Mesenchymal stem cell (in vitro differentiated cells and primary cell): ENCODE results near the gene FUZ.

Source experiments
- DNase-seq: peaks from one replicate; pipeline ENCODE4 v3.0.0-alpha.2; 2013
- H2AFZ ChIP-seq: one replicate; pipeline ENCODE4 v1.6.1; 2013; ENCODE audit warnings: low read depth, mild to moderate bottlenecking, control low read depth, inconsistent platforms, low read length, moderate library complexity
- H2AK5ac ChIP-seq: 2 replicates; pipeline ENCODE4 v1.6.1; 2013; ENCODE audit warnings: low read length, moderate library complexity, mild to moderate bottlenecking, inconsistent platforms; ENCODE audit not compliant: severe bottlenecking
- H2BK120ac ChIP-seq: one replicate; pipeline ENCODE4 v1.6.1; 2013; ENCODE audit warnings: low read depth, mild to moderate bottlenecking, inconsistent platforms, low read length, moderate library complexity
- H2BK12ac ChIP-seq, 2 experiments: one replicate each; pipeline ENCODE4 v1.6.1; 2013; ENCODE audit warnings: inconsistent platforms in 2 of 2, low read length in 2 of 2, mild to moderate bottlenecking in 2 of 2, moderate library complexity in 2 of 2, control low read depth in 1 of 2
- H2BK15ac ChIP-seq: one replicate; pipeline ENCODE4 v1.6.1; 2013; ENCODE audit warnings: mild to moderate bottlenecking, low read depth, inconsistent platforms; ENCODE audit not compliant: poor library complexity, severe bottlenecking
- H2BK5ac ChIP-seq: 2 replicates; pipeline ENCODE4 v1.6.1; 2013; ENCODE audit warnings: low read depth, mild to moderate bottlenecking, low read length, control low read depth, inconsistent platforms; ENCODE audit not compliant: poor library complexity, severe bottlenecking
- H3K14ac ChIP-seq, 2 experiments: one replicate each; pipeline ENCODE4 v1.6.1; 2013; ENCODE audit warnings: inconsistent platforms in 2 of 2, low read length in 2 of 2, control low read depth in 1 of 2, mild to moderate bottlenecking in 1 of 2, moderate library complexity in 1 of 2
- H3K18ac ChIP-seq, 2 experiments: one replicate each; pipeline ENCODE4 v1.6.1; 2013; ENCODE audit warnings: inconsistent platforms in 2 of 2, low read length in 2 of 2, control low read depth in 1 of 2, low read depth in 1 of 2, mild to moderate bottlenecking in 1 of 2
- H3K23ac ChIP-seq, 2 experiments: one replicate each; pipeline ENCODE4 v1.6.1; 2013; ENCODE audit warnings: inconsistent platforms in 2 of 2, low read length in 2 of 2, mild to moderate bottlenecking in 2 of 2, moderate library complexity in 2 of 2, control low read depth in 1 of 2
- H3K27ac ChIP-seq: 2 replicates; pipeline ENCODE4 v1.5.1; 2013; ENCODE audit warnings: mild to moderate bottlenecking, moderate library complexity, low read length, control low read depth, inconsistent platforms; ENCODE audit not compliant: poor library complexity, severe bottlenecking
- H3K27me3 ChIP-seq, 2 experiments: 2 replicates each; pipeline versions ENCODE4 v1.6.1 to v1.7.0; 2013; ENCODE audit warnings: low read length in 2 of 2, mild to moderate bottlenecking in 2 of 2, moderate library complexity in 2 of 2, control low read depth in 1 of 2, inconsistent platforms in 1 of 2; ENCODE audit not compliant: control insufficient read depth in 1 of 2, insufficient read depth in 1 of 2
- H3K36me3 ChIP-seq, 2 experiments: 2 replicates each; pipeline versions ENCODE4 v1.6.1 to v1.7.0; 2013; ENCODE audit warnings: low read length in 2 of 2, control low read depth in 1 of 2, inconsistent platforms in 1 of 2, low read depth in 1 of 2, mild to moderate bottlenecking in 1 of 2; ENCODE audit not compliant: insufficient read depth in 2 of 2, control insufficient read depth in 1 of 2
- H3K4ac ChIP-seq, 2 experiments: one replicate each; pipeline ENCODE4 v1.6.1; 2013; ENCODE audit warnings: inconsistent platforms in 2 of 2, low read length in 2 of 2, mild to moderate bottlenecking in 2 of 2, moderate library complexity in 2 of 2, control low read depth in 1 of 2, low read depth in 1 of 2
- H3K4me1 ChIP-seq: 2 replicates; pipeline ENCODE4 v1.6.1; 2013; ENCODE audit warnings: low read depth, low read length, control low read depth; ENCODE audit not compliant: control insufficient read depth, insufficient read depth
- H3K4me2 ChIP-seq: 2 replicates; pipeline ENCODE4 v1.6.1; 2013; ENCODE audit warnings: low read length, mild to moderate bottlenecking, inconsistent platforms; ENCODE audit not compliant: poor library complexity, severe bottlenecking
- H3K4me3 ChIP-seq, 2 experiments: 2 replicates each; pipeline versions ENCODE4 v1.5.1 to v1.7.0; 2013; ENCODE audit warnings: low read length in 2 of 2, mild to moderate bottlenecking in 2 of 2, control low read depth in 1 of 2, low read depth in 1 of 2; ENCODE audit not compliant: insufficient read depth in 1 of 2
- H3K79me1 ChIP-seq: replicated peaks from 2 replicates; pipeline ENCODE4 v1.6.1; 2013; ENCODE audit warnings: mild to moderate bottlenecking, control low read depth, low read length, inconsistent platforms; ENCODE audit not compliant: poor library complexity, severe bottlenecking
- H3K9ac ChIP-seq: 2 replicates; pipeline ENCODE4 v1.7.0; 2013; ENCODE audit warnings: mild to moderate bottlenecking, low read length, moderate library complexity
- H3K9me3 ChIP-seq: 2 replicates; pipeline ENCODE4 v1.7.0; 2013; ENCODE audit warnings: mild to moderate bottlenecking, low read length; ENCODE audit not compliant: control insufficient read depth
- H4K8ac ChIP-seq: one replicate; pipeline ENCODE4 v1.6.1; 2013; ENCODE audit warnings: inconsistent platforms, mild to moderate bottlenecking, low read length, moderate library complexity
- H4K91ac ChIP-seq: one replicate; pipeline ENCODE4 v1.6.1; 2013; ENCODE audit warnings: mild to moderate bottlenecking, low read length, inconsistent platforms
- WGBS: methylation state at CpG from one replicate; pipeline ENCODE4 v1.1.7; 2013; ENCODE audit warnings: mixed read lengths; 5-methylcytosine and 5-hydroxymethylcytosine counted together

Gene FUZ

DNA sequence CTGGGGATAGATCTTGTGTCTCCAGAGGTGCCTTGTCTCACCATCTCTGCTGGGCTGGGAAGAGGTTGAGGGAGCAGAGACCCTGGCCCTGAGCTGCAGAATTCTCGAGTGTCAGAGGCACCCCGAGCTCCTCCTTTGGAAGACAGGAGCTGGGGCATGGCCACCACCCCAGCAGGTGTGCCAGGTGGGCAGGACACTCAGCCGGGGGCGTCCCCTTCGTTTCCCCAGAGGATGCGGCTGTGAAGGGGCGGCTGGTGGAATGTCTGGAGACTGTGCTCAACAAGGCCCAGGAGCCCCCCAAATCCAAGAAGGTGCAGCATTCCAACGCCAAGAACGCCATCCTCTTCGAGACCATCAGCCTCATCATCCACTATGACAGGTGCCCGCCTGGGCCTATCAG lies 14.5 kb downstream of the FUZ start:
- no peak for DNase-seq
- no peak overlapping the region for H3K18ac ChIP-seq
- no peak overlapping the region for H3K9ac ChIP-seq
- peaks cover 82 to 91% of the 10 kb centered on the region in 2 experiments for H3K36me3 ChIP-seq
- H3K27ac ChIP-seq, result no peak overlapping the region
- 98% methylated on average over 11 of the region's 11 CpGs for WGBS
- no peak overlapping the region for H2BK12ac ChIP-seq
- no peak overlapping the region for H3K4me3 ChIP-seq
- no peak overlapping the region for H2BK5ac ChIP-seq
- no peak overlapping the region for H2AFZ ChIP-seq
- no peak overlapping the region for H2AK5ac ChIP-seq
- H2BK15ac ChIP-seq, result no peak overlapping the region
- H3K79me1 ChIP-seq, result peaks cover 26% of the 10 kb centered on the region
- H3K4me1 ChIP-seq, result peaks cover 3% of the 10 kb centered on the region
- no peaks in the 10 kb centered on the region for H3K27me3 ChIP-seq
- no peak overlapping the region for H3K14ac ChIP-seq
- H2BK120ac ChIP-seq, result no peak overlapping the region
- H3K4me2 ChIP-seq, result no peak overlapping the region
- no peak overlapping the region for H3K4ac ChIP-seq
- no peaks in the 10 kb centered on the region for H3K9me3 ChIP-seq
- H3K23ac ChIP-seq, result no peak overlapping the region
- H4K91ac ChIP-seq, result no peak overlapping the region
- no peak overlapping the region for H4K8ac ChIP-seq

DNA sequence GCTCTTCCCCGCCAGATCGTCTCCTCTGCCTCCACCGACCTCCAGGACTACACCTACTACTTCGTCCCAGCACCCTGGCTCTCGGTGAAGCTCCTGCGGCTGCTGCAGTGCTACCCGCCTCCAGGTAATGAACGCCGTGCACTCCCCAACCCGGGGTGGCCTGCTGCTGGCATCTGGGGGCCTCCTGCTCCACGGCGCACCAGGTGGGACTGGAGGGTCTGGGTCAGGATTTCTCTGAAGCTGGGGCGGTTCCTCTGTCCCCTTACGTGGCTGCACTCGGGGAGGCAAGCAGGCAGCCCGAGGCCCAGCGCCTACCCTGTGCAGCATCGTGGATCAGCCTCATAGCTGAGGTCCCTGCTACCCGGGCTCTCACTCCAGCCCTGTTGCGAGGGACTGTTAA lies 17.5 kb downstream of the FUZ start:
- Histone ChIP-seq H3K4ac (no peak overlapping the region), H3K9me3 (no peaks in the 10 kb centered on the region), H3K4me1 (peaks cover 2% of the 10 kb centered on the region), H2AFZ (no peak overlapping the region), H4K91ac (no peak overlapping the region), H3K14ac (no peak overlapping the region), H3K79me1 (peaks cover 30% of the 10 kb centered on the region), H3K36me3 (peaks cover 84 to 91% of the 10 kb centered on the region in 2 experiments), H2BK12ac (no peak overlapping the region), H2BK5ac (no peak overlapping the region), H3K27me3 (no peaks in the 10 kb centered on the region), H2AK5ac (no peak overlapping the region), H3K4me3 (no peak overlapping the region), H3K18ac (no peak overlapping the region), H2BK15ac (peak overlapping the region; percentile 44), H3K9ac (no peak overlapping the region), H3K23ac (no peak overlapping the region), H4K8ac (no peak overlapping the region), H2BK120ac (no peak overlapping the region), H3K4me2 (no peak overlapping the region), H3K27ac (no peak overlapping the region)
- no peak for DNase-seq
- WGBS, result 98% methylated on average over 20 of the region's 20 CpGs

DNA sequence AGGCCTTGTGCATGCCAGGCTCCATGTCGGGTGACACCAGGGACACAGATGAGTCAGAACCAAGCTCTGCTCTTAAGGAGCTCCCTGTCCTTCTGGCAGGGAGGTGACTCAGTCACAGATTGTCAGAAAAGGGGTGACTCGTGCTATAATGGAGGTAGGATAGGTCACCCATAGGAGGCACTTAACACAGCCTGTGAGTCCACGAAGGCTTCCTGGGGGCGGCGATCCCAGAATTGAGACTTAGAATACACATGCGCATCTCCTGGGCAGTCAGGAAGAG lies 19.6 kb downstream of the FUZ start:
- no peak overlapping the region for H3K4ac ChIP-seq
- H3K23ac ChIP-seq, result no peak overlapping the region
- WGBS, result 65% methylated on average over 6 of the region's 6 CpGs
- no peak overlapping the region for H2AFZ ChIP-seq
- no peak overlapping the region for H3K27ac ChIP-seq
- H4K91ac ChIP-seq, result no peak overlapping the region
- no peak overlapping the region for H2BK12ac ChIP-seq
- H2AK5ac ChIP-seq, result no peak overlapping the region
- peaks cover 34% of the 10 kb centered on the region for H3K79me1 ChIP-seq
- no peak overlapping the region for H2BK120ac ChIP-seq
- H3K36me3 ChIP-seq, result peaks cover 79 to 86% of the 10 kb centered on the region in 2 experiments
- peaks cover 9% of the 10 kb centered on the region for H3K4me1 ChIP-seq
- H4K8ac ChIP-seq, result no peak overlapping the region
- no peak overlapping the region for H3K18ac ChIP-seq
- H3K4me3 ChIP-seq, result no peak overlapping the region
- H2BK5ac ChIP-seq, result no peak overlapping the region
- no peak overlapping the region for H2BK15ac ChIP-seq
- no peaks in the 10 kb centered on the region for H3K27me3 ChIP-seq
- H3K14ac ChIP-seq, result no peak overlapping the region
- no peak overlapping the region for H3K9ac ChIP-seq
- H3K9me3 ChIP-seq, result no peaks in the 10 kb centered on the region
- no peak overlapping the region for H3K4me2 ChIP-seq
- DNase-seq, result peak; percentile 48

DNA sequence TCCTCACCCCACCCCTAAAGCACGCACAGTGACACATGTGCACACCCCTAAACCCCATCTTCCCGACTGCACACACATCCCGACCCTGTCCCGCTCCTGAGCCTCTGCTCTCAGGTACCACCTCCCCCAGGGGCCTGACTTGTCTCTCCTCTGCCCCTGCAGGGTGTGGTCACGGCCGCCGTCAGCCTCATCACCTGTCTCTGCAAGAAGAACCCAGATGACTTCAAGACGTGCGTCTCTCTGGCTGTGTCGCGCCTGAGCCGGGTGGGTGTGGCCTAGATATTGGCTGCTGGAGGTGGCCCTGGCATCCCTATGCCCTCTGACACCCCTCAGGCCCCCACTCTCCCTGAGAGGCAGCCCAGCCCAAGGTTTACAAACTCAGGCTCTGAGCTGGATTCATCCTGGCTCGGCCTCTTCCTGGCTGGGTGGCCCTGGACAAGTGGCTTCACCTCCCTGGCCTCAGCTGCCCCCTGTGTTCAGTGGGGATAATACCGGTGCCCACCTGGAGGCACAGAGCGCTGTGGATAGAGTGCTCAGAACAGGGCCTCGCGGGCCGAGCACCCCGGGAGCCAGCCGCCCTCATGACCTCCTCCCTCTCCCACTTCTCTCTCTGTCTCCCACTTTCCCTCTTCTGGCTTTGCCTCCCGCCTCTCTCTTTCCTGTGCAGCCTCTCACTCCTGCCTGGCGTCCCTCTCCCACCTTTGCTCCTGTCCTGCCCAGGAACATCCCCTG lies 20.1 kb downstream of the FUZ start:
- Histone ChIP-seq H3K36me3 (peaks cover 79 to 85% of the 10 kb centered on the region in 2 experiments), H3K4me2 (no peak overlapping the region), H4K8ac (no peak overlapping the region), H2BK120ac (no peak overlapping the region), H2BK12ac (no peak overlapping the region), H3K4me1 (peaks cover 12% of the 10 kb centered on the region), H3K79me1 (peaks cover 29% of the 10 kb centered on the region), H3K27ac (no peak overlapping the region), H2AK5ac (no peak overlapping the region), H3K18ac (no peak overlapping the region), H3K4me3 (no peak overlapping the region), H3K23ac (no peak overlapping the region), H3K27me3 (no peaks in the 10 kb centered on the region), H3K14ac (no peak overlapping the region), H4K91ac (no peak overlapping the region), H3K9ac (no peak overlapping the region), H3K4ac (no peak overlapping the region), H2AFZ (no peak overlapping the region), H2BK5ac (no peak overlapping the region), H3K9me3 (no peaks in the 10 kb centered on the region), H2BK15ac (peak overlapping the region; percentile 54)
- DNase-seq, result no peak
- WGBS, result 88% methylated on average over 22 of the region's 22 CpGs
